ENCODE data around the gene NAT9.

The NAT9 gene

DNA sequence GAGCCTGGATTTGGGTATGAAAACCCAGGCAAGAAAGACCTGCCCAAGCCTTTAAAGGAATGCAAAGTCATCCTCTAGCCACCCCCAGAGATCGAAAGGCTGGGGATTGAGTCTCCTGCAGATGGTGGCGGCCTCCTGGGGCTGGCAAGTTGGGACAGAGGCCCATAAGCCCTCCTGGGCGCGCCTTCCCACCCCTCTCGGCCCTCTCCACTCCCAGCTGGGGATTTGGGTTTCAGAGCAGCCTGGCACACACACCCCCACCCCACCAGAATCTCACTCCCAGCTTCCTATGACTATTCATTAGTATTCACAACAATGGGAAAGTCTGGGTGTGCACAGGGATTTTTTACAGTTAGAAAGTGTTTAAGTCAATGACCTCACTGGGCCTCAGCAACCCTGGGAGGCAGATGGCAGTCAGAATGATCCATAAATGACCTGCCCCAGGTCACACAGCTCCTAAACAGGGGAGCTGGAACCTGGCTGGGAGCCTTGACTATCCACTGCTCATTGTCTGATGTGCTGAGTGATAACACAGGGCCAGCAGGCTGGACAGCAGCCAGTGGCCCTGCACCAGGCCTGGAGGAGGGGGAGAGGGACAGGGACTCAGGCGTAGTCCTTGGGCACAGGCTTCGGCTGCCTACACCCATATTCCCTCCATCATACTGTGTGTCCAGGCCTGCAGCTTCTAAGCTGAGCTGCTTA is 15.6 kb downstream of the NAT9 start:
- no peak for DNase-seq

DNA sequence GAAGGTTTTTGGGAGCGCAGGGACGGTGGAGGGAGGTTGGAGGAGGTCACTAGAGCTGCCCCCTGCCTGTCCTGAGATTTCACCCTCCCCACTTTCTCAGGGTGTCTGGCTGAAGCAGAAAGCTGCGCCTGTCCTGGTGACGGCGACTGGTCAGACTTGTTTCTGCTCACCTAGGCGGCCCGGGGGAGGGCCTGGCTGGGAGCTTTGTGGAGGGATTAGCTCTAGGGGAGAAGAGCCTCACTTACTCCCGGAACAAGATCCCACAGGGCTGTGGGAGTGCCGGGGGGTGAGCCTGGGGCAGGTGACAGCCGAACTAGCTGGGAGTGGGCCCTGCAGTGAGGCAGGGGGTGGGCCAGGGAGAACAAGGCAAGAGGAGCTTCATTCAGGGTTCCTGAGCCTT is 16.2 kb downstream of the NAT9 start:
- no peak for DNase-seq

DNA sequence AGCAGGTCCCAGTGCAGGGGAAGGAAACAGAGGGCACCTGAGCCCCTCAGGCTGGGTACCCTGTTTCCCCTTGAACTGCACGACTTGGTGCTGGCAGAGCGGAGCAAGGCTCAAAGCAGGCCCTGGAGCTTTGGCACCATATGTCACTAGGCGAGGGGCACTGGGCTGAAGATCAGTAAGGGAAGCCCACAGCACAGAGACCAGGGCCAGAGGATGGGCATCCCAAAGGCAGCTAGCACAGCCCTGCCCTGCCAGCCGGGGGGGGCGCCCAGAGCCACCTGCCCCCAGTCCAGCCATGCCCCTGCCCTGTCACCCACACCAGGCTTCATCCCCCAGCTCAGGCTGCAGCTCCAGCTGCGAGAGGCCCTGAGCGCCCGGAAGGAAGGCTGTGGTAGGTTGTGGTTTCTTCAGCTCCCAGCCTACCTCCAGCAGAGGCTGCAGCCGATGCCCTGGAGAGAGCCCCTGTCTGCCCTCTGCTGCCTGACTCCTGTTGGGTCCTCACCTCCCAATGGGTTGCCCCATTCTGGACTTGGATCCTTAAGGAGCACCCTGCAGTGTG is 16.8 kb downstream of the NAT9 start:
- no peak for DNase-seq

DNA sequence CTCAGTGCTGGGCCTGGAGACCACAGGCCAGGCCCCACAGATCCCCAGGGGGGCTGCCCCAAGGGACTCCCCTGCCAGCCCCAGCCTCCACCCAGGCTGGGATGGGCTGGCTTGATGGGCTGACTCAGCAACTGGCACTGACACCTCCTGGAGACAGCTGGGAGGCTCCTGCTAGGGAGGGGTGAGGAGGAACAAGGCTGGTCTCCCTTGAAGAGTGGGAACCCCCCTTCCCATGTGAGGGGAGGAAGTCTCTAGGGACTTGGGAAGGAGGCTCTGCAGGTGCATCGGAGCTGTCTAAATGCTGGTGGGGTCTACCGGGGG is 17.3 kb downstream of the NAT9 start:
- DNase-seq: no peak

DNA sequence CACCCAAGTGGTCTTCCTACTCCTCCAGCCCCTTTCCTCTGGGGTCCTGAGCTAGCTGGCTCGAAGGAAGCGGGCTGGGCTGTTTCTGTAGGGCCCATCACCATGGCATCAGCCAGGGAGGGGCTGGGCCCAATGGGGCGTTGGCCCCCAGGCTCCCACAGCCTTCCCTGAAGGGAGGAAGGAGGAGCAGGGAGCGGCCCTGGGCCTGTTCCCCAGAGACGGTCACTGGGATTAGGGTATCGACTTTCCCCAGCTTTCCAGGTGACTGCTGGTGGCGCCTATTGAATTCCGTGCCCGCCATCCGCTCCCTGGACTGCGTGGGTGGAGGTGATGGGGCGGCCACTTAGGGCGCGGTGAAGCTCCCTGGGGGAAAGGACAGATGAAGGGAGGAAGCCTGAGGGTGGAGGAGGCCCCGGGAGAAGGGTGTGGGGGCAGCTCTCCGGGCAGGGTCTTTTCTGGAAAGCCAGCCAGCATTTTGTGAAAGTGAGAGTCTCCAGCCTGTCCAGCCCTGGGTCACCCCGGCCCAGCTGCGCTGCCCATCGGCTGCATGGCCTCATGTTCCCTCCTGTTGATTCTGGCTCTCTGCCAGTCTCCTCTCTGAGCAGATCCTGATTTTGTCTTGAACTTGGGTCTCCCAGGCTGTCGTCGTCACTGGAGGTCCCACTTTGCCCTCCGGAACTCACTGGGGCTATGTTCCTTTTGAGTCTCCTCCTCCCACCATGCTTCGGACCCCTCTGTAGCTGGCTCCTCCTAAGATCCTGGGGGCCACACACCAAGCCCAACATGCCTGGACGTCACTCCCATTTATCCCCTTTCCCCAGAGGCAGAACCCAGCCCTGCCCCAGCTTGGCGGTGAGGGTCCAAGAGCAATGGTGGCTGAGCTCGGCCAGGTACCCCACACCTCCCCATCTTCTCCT is 18.0 kb downstream of the NAT9 start:
- DNase-seq: peak in 1 of 2 donors; percentile 28

DNA sequence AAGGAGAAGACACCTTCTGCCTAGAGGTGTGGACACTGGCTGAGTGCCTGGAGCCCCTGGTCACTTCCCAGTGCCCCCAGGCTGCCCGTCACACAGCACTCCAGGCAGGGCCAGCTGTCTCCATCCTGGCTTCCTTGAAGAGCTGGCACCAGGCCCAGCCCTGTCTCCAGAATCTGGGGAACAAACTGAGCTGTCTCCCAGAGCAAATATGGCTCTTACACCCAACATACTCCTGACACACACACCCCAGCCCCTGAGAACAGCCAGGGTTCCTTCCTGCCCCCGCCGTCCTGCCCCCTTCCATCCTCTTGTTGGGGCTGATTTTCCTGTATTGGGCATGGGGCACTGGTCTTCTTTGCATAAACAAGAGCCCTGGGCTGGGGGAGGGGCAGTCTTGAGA is 18.6 kb downstream of the NAT9 start:
- no peak for DNase-seq

- DNase-seq: no peak
These were observed 19.3 kb downstream of the NAT9 start for GRCh38 chr17:74756891-74757290.

DNA sequence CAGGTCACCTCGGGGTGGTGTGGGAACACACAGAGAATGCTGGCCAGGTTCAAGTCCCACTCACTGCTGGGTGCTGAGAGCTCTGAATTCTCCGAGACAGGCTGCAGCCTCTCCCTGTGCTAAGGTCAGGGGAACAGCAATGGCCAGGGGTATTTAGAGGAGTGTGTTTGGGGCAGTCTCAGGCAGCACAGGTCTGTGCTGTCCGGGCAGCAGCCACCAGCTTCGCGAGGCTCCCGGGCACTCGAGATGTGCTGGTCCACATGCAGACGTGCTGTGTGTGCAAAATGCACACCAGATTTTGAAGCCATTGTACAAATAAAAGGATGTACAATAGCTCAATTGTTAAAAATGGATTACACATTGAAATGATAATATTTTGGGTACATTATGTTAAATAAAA is 20.6 kb downstream of the NAT9 start:
- no peak for DNase-seq

DNA sequence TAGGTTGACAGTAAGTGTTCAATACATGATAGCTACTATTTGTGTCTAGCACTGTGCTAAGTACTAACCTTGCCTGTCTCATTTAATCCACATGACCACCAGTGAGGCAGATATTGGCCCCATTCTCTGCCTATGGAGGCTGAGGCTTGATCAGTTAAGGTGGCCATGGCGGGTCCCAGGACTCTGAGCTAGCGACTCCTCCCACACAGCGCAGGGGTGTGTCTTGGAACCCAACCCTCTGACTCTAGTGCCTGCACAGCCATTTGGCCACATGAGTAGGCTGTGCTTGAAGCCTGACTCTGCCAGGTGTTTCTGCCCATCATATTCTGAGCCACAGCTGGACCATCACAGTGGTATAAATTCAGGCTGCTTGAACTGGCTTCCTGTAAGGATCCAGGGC is 21.3 kb downstream of the NAT9 start:
- DNase-seq: no peak

DNA sequence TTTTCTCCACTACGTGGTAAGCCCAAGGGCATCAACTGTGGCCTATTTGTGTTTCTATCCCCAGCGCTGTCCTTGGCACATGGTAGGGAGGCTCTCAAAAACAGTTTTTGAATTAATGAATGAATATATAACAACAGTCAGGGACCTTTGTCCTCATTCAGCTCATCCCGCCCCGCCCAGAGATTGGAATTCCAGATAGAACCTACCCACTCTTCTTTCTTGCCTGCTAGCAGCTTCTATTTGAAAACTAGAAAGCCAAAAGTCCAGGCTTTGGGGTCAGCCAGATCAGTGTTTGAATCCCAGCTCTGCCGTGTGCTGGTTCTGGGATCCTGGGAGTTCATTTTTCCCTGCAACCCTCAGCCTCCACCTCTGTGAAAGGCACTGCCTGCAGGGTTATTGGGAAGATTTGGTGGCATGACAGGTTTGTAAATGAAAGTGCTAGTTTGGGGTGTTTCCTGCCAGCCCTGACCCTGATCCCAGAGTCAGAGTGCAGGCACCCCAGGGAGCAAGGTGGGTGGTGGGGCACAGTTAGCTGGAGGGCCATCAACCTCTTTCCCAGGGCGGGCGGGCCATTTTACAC is 23.2 kb downstream of the NAT9 start:
- DNase-seq: no peak

DNA sequence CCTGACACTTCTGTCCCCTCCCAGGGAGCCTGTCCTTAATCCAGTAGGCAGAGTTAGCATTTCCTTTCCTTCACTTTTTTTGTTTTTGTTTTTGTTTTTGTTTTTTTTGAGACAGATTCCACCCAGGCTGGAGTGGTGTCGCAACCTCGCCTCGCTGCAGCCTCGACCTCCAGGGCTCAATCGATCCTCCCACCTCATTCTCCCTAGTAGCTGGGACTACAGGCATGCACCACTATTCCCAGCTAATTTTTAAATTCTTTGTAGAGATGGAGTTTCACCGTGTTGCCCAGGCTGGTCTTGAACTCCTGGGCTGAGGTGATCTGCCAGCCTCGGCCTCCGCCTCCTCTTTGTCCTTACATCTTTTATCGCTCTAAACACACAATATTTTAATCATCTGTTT is 23.7 kb downstream of the NAT9 start:
- no peak for DNase-seq

GRCh38 chr17:74750327-74751069 is 25.6 kb downstream of the NAT9 start:
- no peak for DNase-seq

DNA sequence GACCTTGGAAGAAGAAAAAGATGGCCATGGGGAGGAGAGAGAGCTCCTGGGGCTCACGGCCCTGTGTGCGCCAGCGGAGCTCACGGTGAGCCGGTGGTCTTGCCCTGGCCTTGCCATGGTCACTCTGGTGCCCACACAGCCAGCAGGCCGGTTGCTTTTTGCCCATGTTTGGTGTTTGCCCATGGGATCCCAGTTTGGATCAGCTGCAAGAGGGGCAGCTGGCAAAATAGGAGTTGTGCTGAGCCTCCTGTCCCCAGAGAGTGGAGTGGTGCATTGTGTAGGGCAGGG is 26.2 kb downstream of the NAT9 start:
- no peak for DNase-seq

DNA sequence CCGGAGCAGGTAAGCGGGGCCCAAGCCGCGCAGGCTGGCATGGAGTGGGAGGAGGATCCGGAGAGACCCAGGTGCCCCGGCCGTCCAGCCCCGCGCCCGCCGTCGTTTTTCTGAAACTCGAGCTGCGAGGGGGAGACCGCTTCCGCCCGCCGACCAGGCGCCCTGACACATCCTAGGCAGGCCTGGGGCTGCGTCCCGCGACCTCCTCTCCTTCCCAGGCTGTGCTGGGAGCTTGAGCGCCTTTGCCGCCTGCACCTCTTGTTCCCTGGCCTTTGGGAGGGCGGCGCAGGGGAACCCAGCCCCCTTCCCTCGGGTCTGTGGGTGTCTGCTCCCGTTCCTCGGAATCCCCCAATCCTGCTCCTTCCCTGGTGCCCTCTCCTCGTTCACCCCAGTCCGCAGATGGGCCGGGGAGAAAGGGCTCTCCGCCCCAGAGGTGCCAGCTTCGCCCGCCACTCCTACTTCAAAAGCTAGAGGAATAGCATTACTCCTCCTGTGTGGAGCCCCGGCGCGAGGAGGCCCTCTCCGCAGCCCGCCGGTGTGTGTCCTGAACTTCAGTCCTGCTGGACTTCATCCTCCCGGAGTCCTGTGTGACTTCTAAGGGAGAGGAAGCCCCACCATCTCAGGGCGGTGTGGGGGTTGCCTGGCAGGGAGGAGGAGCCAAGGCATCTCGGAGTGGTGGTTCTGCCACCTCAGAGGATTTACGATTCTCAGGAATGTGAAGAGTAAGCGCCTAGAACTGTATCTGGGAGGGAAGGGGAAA is 26.7 kb downstream of the NAT9 start:
- DNase-seq: no peak

DNA sequence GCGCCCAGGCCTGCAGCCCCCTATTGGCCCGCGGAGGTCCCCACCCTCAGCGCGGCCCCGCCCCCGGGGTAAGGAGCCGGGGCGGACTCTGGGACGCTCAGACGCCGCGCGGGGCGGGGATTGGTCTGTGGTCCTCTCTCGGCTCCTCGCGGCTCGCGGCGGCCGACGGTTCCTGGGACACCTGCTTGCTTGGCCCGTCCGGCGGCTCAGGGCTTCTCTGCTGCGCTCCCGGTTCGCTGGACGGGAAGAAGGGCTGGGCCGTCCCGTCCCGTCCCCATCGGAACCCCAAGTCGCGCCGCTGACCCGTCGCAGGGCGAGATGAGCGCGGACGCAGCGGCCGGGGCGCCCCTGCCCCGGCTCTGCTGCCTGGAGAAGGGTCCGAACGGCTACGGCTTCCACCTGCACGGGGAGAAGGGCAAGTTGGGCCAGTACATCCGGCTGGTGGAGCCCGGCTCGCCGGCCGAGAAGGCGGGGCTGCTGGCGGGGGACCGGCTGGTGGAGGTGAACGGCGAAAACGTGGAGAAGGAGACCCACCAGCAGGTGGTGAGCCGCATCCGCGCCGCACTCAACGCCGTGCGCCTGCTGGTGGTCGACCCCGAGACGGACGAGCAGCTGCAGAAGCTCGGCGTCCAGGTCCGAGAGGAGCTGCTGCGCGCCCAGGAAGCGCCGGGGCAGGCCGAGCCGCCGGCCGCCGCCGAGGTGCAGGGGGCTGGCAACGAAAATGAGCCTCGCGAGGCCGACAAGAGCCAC is 27.4 kb downstream of the NAT9 start, which contains the start of gene NHERF1:
TSS of gene NHERF1 (plus strand) at position 100 of the 750 bp plus-strand sequence. CDS start at position 319, 219 bp downstream.
- DNase-seq: peak; percentile 94 to 97

GRCh38 chr17:74748279-74748528 is 27.9 kb downstream of the NAT9 start:
- no peak for DNase-seq

DNA sequence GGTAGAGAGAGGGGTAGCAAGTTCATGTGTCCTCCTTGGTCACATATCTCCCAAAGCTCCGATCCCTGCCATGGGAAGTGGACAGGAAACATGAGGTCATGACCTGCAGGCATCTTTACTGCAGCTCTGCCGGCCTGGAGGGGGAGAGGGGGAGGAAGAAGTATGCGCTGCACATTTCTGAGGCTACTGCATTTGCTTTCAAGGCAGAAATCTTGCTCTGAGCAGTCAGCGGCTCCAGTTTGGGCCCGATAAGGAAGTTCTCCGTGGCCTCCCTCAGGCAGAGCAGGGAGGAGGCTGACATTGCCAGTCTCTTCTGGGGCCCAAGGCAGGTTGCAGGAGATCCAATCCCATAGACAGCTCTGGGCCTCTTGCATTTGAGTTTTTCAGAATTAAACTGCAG is 29.2 kb downstream of the NAT9 start:
- DNase-seq: peak; percentile 72 to 78

- no peak for DNase-seq
These were observed 29.8 kb downstream of the NAT9 start for GRCh38 chr17:74746376-74746775.

GRCh38 chr17:74745548-74746177 is 30.5 kb downstream of the NAT9 start:
- no peak for DNase-seq

- DNase-seq: peak; percentile 75 to 79
These were observed 31.2 kb downstream of the NAT9 start for GRCh38 chr17:74744714-74745547.
